GM18517 (cell line): ENCODE measurements around the gene SEZ6.

Experiments used
- ATAC-seq: cut with Tn5 transposase; IDR thresholded peaks from one replicate; pipeline ENCODE4 v1.9.1; 2021; ENCODE audit warnings: mild to moderate bottlenecking, moderate library complexity; ENCODE audit not compliant: unreplicated experiment

The SEZ6 gene

GRCh38 chr17:29036584-29036983 lies 30.8 kb upstream of the SEZ6 start:
- no peak for ATAC-seq

- no peak for ATAC-seq
These were observed 28.7 kb upstream of the SEZ6 start for GRCh38 chr17:29034510-29034909.

- no peak for ATAC-seq
These were observed 27.0 kb upstream of the SEZ6 start for GRCh38 chr17:29032857-29033197.

- no peak for ATAC-seq
These were observed 26.4 kb upstream of the SEZ6 start for GRCh38 chr17:29032013-29032856.

- no peak for ATAC-seq
These were observed 25.7 kb upstream of the SEZ6 start for GRCh38 chr17:29031488-29031887.

- ATAC-seq = no peak
These were observed 18.6 kb upstream of the SEZ6 start for GRCh38 chr17:29024316-29024952.

GRCh38 chr17:29022074-29022473 lies 16.2 kb upstream of the SEZ6 start:
- ATAC-seq = no peak

GRCh38 chr17:29021226-29021625 lies 15.4 kb upstream of the SEZ6 start:
- ATAC-seq = no peak

- ATAC-seq = no peak
These were observed 14.7 kb upstream of the SEZ6 start for GRCh38 chr17:29020576-29020975.

GRCh38 chr17:29019475-29020181 lies 13.8 kb upstream of the SEZ6 start:
- ATAC-seq = no peak

- ATAC-seq = no peak
These were observed 13.1 kb upstream of the SEZ6 start for GRCh38 chr17:29018788-29019474.

- ATAC-seq = no peak
These were observed 10.7 kb upstream of the SEZ6 start for GRCh38 chr17:29016345-29017210.

GRCh38 chr17:29014716-29015115 lies 8.9 kb upstream of the SEZ6 start:
- ATAC-seq = no peak

GRCh38 chr17:29012535-29012934 lies 6.7 kb upstream of the SEZ6 start:
- no peak for ATAC-seq

- no peak for ATAC-seq
These were observed 4.8 kb upstream of the SEZ6 start for GRCh38 chr17:29010586-29010985.

- ATAC-seq = no peak
These were observed 4.3 kb upstream of the SEZ6 start for GRCh38 chr17:29010129-29010528.

- no peak for ATAC-seq
These were observed 2.8 kb upstream of the SEZ6 start for GRCh38 chr17:29008591-29008990.

GRCh38 chr17:29007860-29008455 lies 2.1 kb upstream of the SEZ6 start:
- ATAC-seq = no peak

GRCh38 chr17:29007456-29007855 lies 1.6 kb upstream of the SEZ6 start:
- no peak for ATAC-seq

GRCh38 chr17:29004081-29004692 lies 1.6 kb downstream of the SEZ6 start:
- ATAC-seq = no peak
